C4-2B (cell line): Measurements from ENCODE around the gene MED13L.

Experiments used
- CTCF ChIP-seq: fragments of 450-650 bp; conservative IDR thresholded peaks from 2 replicates; pipeline ENCODE4 v1.5.1; 2017; ENCODE audit warnings: mild to moderate bottlenecking
- ZFX ChIP-seq: fragments of 450-650 bp; IDR thresholded peaks from 2 replicates; pipeline ENCODE4 v1.6.1; 2017

- TF ChIP-seq CTCF (no peak), ZFX (no peak)
Measured at GRCh38 chr12:115930336-115930735, 347.2 kb downstream of the MED13L start.
